GM21786 (cell line): ENCODE results near the gene SPDEF.

Experiments used
- ATAC-seq: cut with Tn5 transposase; IDR thresholded peaks from one replicate; pipeline ENCODE4 v1.9.1; 2021; ENCODE audit not compliant: unreplicated experiment

Gene SPDEF

GRCh38 chr6:34489207-34489805, 66.8 kb downstream of the SPDEF start:
- ATAC-seq = no peak
